Psoas muscle (tissue), 8 donors: ENCODE data around the gene DHCR24. TPM values are rescaled to one million over a fixed set of nuclear protein-coding genes. Genes with fewer than 3 reads are reported as not detected.

Experiments used
- ATAC-seq, 4 donors: fragments of 200-7000 bp; cut with Tn5 transposase; one replicate each; pipeline ENCODE4 v1.9.1; 2020; ENCODE audit warnings: moderate library complexity in 3 of 4, mild to moderate bottlenecking in 2 of 4
- DNase-seq, 2 donors: peaks; one replicate each; pipeline ENCODE4 v3.0.0-alpha.2; 2020
- H3K27ac ChIP-seq: fragments of 200-600 bp; one replicate; pipeline ENCODE4 v1.8.0; 2022
- H3K27me3 ChIP-seq, 3 donors: fragments of 200-600 bp in 1 of 3; one replicate each; pipeline versions ENCODE4 v1.6.1 to v1.8.0; 2013 to 2022; ENCODE audit warnings: low read length in 2 of 3, mild to moderate bottlenecking in 2 of 3, moderate library complexity in 1 of 3; ENCODE audit not compliant: insufficient read depth in 3 of 3
- H3K36me3 ChIP-seq, 2 donors: fragments of 200-600 bp in 1 of 2; one replicate each; pipeline versions ENCODE4 v1.6.1 to v1.8.0; 2013 to 2022; ENCODE audit warnings: low read depth in 1 of 2, mild to moderate bottlenecking in 1 of 2, moderate library complexity in 1 of 2; ENCODE audit not compliant: insufficient read depth in 1 of 2
- H3K4me1 ChIP-seq: fragments of 200-600 bp; one replicate; pipeline ENCODE4 v1.8.0; 2022
- H3K4me3 ChIP-seq: fragments of 200-600 bp; one replicate; pipeline ENCODE4 v1.8.0; 2022; ENCODE audit warnings: mild to moderate bottlenecking
- H3K9me3 ChIP-seq: fragments of 200-600 bp; one replicate; pipeline ENCODE4 v1.8.0; 2022
- CTCF ChIP-seq: fragments of 200-600 bp; IDR thresholded peaks from one replicate; pipeline ENCODE4 v1.8.0; 2022; ENCODE audit warnings: antibody characterized with exemption
- WGBS, 3 donors: extraction: QIAGEN DNeasy Blood & Tissue Kit; methylation state at CpG; one replicate each; pipeline versions ENCODE4 v1.1.6 to v1.1.7; 2013; 5-methylcytosine and 5-hydroxymethylcytosine counted together
- intact Hi-C, 2 donors: fragments of 100-400 bp; cut with DNase I; formaldehyde crosslinking; loops; one replicate each; pipeline versions ENCODE4 v1.11.0 to v1.14.2; 2022
- polyA plus RNA-seq, 3 donors: library from polyadenylated mRNA; stranded (reverse); fragments of 200-250 nt; gene quantifications; one replicate each; pipeline ENCODE4 v1.2.3, GENCODE V29; 2013
- total RNA-seq, 4 donors: library from RNA; stranded (reverse); fragmentation: NEBNext Ultra II Directional in 2 of 4; extraction: Animal tissue kit (Norgen Biotek cat#: 25700) in 2 of 4; gene quantifications; one replicate each; pipeline versions ENCODE4 v1.2.1 to v1.2.4, GENCODE V29; 2021 to 2023
- donor health status: healthy with polysubstance abuse.
- donor health status: DM: no; HTN: no; CAD: no; lungs with moderate emphysema.
- donor health status: Bipolar disorder and iron deficiency.
- donor health status: healthy.
- donor health status: DM: yes; HTN: yes; CAD: no.
- donor health status: DM: no; HTN: no; CAD: no.
- donor health status: DM: no; HTN: no; CAD: no.
- donor health status: DM: yes; HTN: yes; CAD: no.

Gene DHCR24
- total and polyA plus RNA-seq, 7 donors: 8.8 to 215 (median 117) TPM

- Histone ChIP-seq H3K27ac (no peak overlapping the region), H3K36me3 (no peaks in the 10 kb centered on the region), H3K4me1 (no peaks in the 10 kb centered on the region), H3K4me3 (no peak overlapping the region), H3K27me3 (no peaks in the 10 kb centered on the region), H3K9me3 (no peaks in the 10 kb centered on the region)
- ATAC-seq (no peak), DNase-seq (no peak)
- TF ChIP-seq CTCF: no peak
- intact Hi-C loops: loop anchor here (5.0 to 10.0 kb wide), 5 partner anchors 142 to 742 kb away; no protein-coding TSS in a partner anchor
- 73 to 85% (median 76%) methylated on average over 9 to 10 of the region's 10 CpGs for WGBS, 3 donors
Measured at GRCh38 chr1:54814126-54814498, 72.9 kb downstream of the DHCR24 start.

GRCh38 chr1:54813485-54814125 lies 73.4 kb downstream of the DHCR24 start:
- intact Hi-C loops: loop anchor here (5.0 to 10.0 kb wide), 5 partner anchors 141 to 741 kb away; no protein-coding TSS in a partner anchor
- no peak overlapping the region for H3K4me3 ChIP-seq

GRCh38 chr1:54812801-54813484 lies 74.1 kb downstream of the DHCR24 start:
- WGBS, 3 donors: 71 to 77% (median 74%) methylated on average over 13 of the region's 13 CpGs
- H3K9me3 ChIP-seq: no peaks in the 10 kb centered on the region
- H3K36me3 ChIP-seq: no peaks in the 10 kb centered on the region
- H3K4me1 ChIP-seq: no peaks in the 10 kb centered on the region
- no peak overlapping the region for H3K4me3 ChIP-seq
- TF ChIP-seq CTCF: no peak
- no peaks in the 10 kb centered on the region for H3K27me3 ChIP-seq
- no peak for ATAC-seq
- DNase-seq: no peak
- no peak overlapping the region for H3K27ac ChIP-seq
- intact Hi-C loops: loop anchor here (5.0 to 10.0 kb wide), 5 partner anchors 141 to 741 kb away; no protein-coding TSS in a partner anchor

More at GRCh38 chr1:54813485-54814125, 73.4 kb downstream of the DHCR24 start:
- WGBS, 3 donors: 64 to 68% (median 64%) methylated on average over 13 of the region's 13 CpGs
- Histone ChIP-seq H3K9me3 (no peaks in the 10 kb centered on the region), H3K4me1 (no peaks in the 10 kb centered on the region), H3K27me3 (no peaks in the 10 kb centered on the region), H3K36me3 (no peaks in the 10 kb centered on the region), H3K27ac (no peak overlapping the region)
- no peak for ATAC-seq
- TF ChIP-seq CTCF: no peak
- no peak for DNase-seq

- DNase-seq (no peak), ATAC-seq (no peak)
- WGBS, 3 donors: 79 to 83% (median 82%) methylated on average over 18 of the region's 18 CpGs
- Histone ChIP-seq H3K4me1 (no peaks in the 10 kb centered on the region), H3K36me3 (no peaks in the 10 kb centered on the region), H3K4me3 (no peak overlapping the region), H3K27ac (no peak overlapping the region), H3K9me3 (no peaks in the 10 kb centered on the region), H3K27me3 (no peaks in the 10 kb centered on the region)
- intact Hi-C loops: loop anchor here (5.0 to 10.0 kb wide), 5 partner anchors 140 to 740 kb away; no protein-coding TSS in a partner anchor
- no peak for TF ChIP-seq CTCF
Measured at GRCh38 chr1:54811739-54812655, 75.0 kb downstream of the DHCR24 start.
